ENCODE results near the gene HPGDS. TPM values are rescaled to one million over a fixed set of nuclear protein-coding genes. Genes with fewer than 3 reads are reported as not detected.
"Not testable (repeated sequence)": the region's sequence is repeated elsewhere in the genome, so short reads cannot be mapped to it uniquely, and the experiment has no call there.

HPGDS gene
- total RNA-seq: 1 to 10 TPM; 4.4 to 4.8 TPM
- polyA plus RNA-seq (ENCODE audit: insufficient read length in 6 of 6): 1 to 10 TPM; 2.8 to 6.7 (median 4.7) TPM
- long read RNA-seq, donor 1, partial matches to known transcripts: 0 of 2 reads
- long read RNA-seq, donor 1, other reads (novel, unspliced or antisense): 0 of 2 reads
- long read RNA-seq, donor 2, partial matches to known transcripts: 0 of 4 reads
- long read RNA-seq, donor 2, other reads (novel, unspliced or antisense): 0 of 4 reads
- long read RNA-seq, donor 3, partial matches to known transcripts: 0 of 3 reads
- long read RNA-seq, donor 3, other reads (novel, unspliced or antisense): 0 of 3 reads
- long read RNA-seq, donor 4, partial matches to known transcripts: 1 of 4 reads
- long read RNA-seq, donor 4, other reads (novel, unspliced or antisense): 1 of 4 reads
- long read RNA-seq, donor 5, partial matches to known transcripts: 0 of 2 reads
- long read RNA-seq, donor 5, other reads (novel, unspliced or antisense): 0 of 2 reads
- long read RNA-seq, donor 6, partial matches to known transcripts: 0 of 1 reads
- long read RNA-seq, donor 6, other reads (novel, unspliced or antisense): 0 of 1 reads
- long read RNA-seq, donor 7, partial matches to known transcripts: 0 of 2 reads
- long read RNA-seq, donor 7, other reads (novel, unspliced or antisense): 0 of 2 reads
- long read RNA-seq, donor 8, partial matches to known transcripts: 0 of 3 reads
- long read RNA-seq, donor 8, other reads (novel, unspliced or antisense): 0 of 3 reads
- long read RNA-seq, donor 9: 0 reads
- long read RNA-seq, donor 10, partial matches to known transcripts: 0 of 4 reads
- long read RNA-seq, donor 10, other reads (novel, unspliced or antisense): 0 of 4 reads
- long read RNA-seq, donor 11, transcript HPGDS-201 (6 exons, 1,636 nt): major isoform, 8 of 8 reads
- long read RNA-seq, donor 11, partial matches to known transcripts: 0 of 8 reads
- long read RNA-seq, donor 11, other reads (novel, unspliced or antisense): 0 of 8 reads
- long read RNA-seq, donor 12: 0 reads

DNA sequence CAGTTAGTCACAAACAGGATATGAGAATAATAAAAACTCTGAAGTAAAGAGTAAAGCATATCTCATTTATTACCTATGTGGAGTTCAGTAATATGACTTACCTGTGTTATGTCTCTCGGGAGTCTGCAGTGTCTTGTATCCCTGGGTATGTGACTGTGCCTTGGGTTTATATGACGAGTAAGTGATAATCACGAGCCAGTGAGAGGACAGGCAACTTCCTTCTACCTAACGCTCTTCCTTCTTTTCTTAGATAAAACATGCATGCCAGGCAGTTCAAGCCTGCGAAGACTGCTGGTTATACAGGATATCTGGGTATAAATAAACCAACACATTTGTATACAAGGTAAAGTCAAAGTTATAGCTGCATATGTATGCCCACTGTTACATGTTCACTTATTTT lies at the start of gene HPGDS:
TSS of gene HPGDS (minus strand) at position 143 of the 400 bp plus-strand sequence. CDS start 8,207 bp downstream, outside the sequence.
- H3K27me3 ChIP-seq: no peaks in the 10 kb centered on the region
- H3K36me3 ChIP-seq: no peaks in the 10 kb centered on the region
- ATAC-seq (peak; percentile 32), DNase-seq (no peak)
- no peak within 1 kb of the TSS for H3K27ac ChIP-seq
- no peaks in the 10 kb centered on the region for H3K9me3 ChIP-seq
- no peak for TF ChIP-seq CTCF (IDR thresholded peaks at IDR 0.05)
- no peaks in the 10 kb centered on the region for H3K4me1 ChIP-seq
- intact Hi-C loops (cut with DNase I): no loop called here
- no peak within 1 kb of the TSS for H3K4me3 ChIP-seq

DNA sequence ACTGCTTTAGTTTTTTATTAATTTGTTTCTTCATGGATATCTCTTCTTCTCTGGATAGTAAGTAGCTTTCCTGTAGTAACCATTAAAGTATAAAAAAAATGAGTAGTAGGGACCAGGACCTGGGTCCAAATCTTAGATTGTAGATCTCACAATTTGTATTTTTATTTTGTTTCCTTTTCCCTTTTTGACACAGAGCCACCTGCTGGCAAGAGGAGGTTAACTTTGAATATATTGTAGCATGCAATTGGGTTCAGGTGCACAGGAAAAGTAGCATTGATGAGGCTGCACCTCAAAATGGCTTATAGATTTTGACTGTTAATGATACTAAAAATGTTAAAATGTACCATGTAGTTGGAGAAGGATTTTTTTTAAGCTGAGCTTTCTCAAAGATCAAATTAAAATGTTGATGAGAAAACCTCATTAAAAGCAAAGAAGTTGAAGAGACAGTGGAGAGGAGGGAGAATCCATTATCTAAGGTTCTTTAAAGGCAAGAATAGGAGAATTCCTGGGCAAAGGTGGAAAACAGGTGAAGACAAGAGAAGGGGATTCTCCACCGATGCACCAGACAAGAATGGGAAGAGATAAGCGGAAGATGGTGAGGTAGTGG lies 48.3 kb upstream of the HPGDS start:
- intact Hi-C loops (cut with DNase I): no loop called here
- no peak overlapping the region for H3K4me3 ChIP-seq
- peak; percentile 19 to 42 for TF ChIP-seq CTCF (IDR thresholded peaks at IDR 0.05)
- ATAC-seq: peak; percentile 51
- H3K9me3 ChIP-seq: no peaks in the 10 kb centered on the region
- DNase-seq: peak in 1 of 4 donors; percentile 10
- no peak overlapping the region for H3K27ac ChIP-seq
- H3K27me3 ChIP-seq: no peaks in the 10 kb centered on the region
- no peaks in the 10 kb centered on the region for H3K4me1 ChIP-seq
- no peaks in the 10 kb centered on the region for H3K36me3 ChIP-seq

DNA sequence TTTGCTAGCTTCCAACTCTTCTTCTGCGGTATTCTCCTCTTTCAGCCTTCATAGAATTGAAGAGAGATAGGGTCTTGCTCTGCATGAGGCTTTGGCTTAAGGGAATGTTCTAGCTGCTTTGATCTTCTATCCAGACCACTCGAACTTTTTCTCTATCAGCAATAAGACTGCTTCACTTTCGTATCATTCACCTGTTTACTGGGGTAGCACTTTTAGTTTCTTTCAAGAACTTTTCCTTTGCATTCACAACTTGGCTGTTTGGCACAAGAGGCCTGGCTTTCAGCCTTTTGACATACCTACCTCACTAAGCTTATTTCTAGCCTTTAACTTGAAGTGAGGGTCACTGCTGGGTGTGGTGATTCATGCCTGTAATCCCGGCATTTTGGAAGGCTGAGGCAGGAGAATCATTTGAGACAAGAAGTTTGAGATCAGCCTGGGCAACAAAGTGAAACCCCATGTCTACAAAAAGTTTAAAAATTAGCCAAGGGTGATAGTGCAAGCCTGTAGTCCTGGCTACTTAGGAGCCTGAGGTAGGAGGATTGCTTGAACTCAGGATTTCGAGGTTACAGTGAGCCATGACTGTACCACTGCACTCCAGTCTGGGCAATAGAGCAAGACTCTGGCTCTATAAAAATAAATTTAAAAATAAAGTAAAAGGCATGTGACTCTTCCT lies 47.1 kb upstream of the HPGDS start:
- Histone ChIP-seq H3K36me3 (no peaks in the 10 kb centered on the region), H3K9me3 (no peaks in the 10 kb centered on the region), H3K27ac (no peak overlapping the region), H3K4me3 (no peak overlapping the region), H3K4me1 (no peaks in the 10 kb centered on the region), H3K27me3 (no peaks in the 10 kb centered on the region)
- DNase-seq (no peak), ATAC-seq (no peak)
- no peak for TF ChIP-seq CTCF (IDR thresholded peaks at IDR 0.05)
- intact Hi-C loops (cut with DNase I): no loop called here

GRCh38 chr4:94387965-94388364 lies 45.3 kb upstream of the HPGDS start:
- DNase-seq; H3K9me3 ChIP-seq; intact Hi-C loops (cut with DNase I); H3K4me1 ChIP-seq; H3K36me3 ChIP-seq; H3K27me3 ChIP-seq; ATAC-seq; H3K27ac ChIP-seq; H3K4me3 ChIP-seq: not testable (repeated sequence)

DNA sequence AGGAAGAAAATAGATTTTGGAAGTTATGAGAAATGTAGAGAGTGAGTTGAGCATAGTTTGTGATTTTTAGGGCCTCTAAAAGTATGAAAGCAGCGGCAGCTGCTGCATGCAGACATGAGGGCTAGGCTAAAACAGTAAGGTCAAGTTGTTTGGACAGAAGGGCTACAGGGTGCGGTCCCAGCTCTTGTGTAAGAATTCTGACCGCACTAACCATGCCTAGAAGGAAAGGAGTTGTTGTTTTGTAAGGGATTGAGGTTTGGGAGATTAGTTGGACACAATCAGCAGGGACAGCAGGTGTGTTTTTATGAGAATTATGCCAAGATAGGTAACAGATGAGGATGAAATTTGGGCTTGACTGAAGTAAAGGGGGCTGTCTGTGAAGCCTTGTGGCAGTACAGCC lies 42.8 kb upstream of the HPGDS start:
- H3K4me1 ChIP-seq; DNase-seq; H3K4me3 ChIP-seq; H3K27me3 ChIP-seq; H3K9me3 ChIP-seq; ATAC-seq; H3K27ac ChIP-seq; H3K36me3 ChIP-seq; intact Hi-C loops (cut with DNase I): not testable (repeated sequence)

- DNase-seq; ATAC-seq; H3K4me1 ChIP-seq; H3K4me3 ChIP-seq; H3K27ac ChIP-seq; H3K9me3 ChIP-seq; H3K36me3 ChIP-seq; intact Hi-C loops (cut with DNase I); H3K27me3 ChIP-seq: not testable (repeated sequence)
Measured at GRCh38 chr4:94382891-94383290, 40.3 kb upstream of the HPGDS start.

Data from left lung (tissue), 14 donors.